Neutrophil (primary cell): ENCODE results near the gene ZNF792.
"Not testable (repeated sequence)": the region's sequence is repeated elsewhere in the genome, so short reads cannot be mapped to it uniquely, and the experiment has no call there.

Experiments
- H3K27ac ChIP-seq: fragments of 200-600 bp; sonication (generic); 2 replicates; pipeline ENCODE4 v1.5.1; 2016; ENCODE audit warnings: mild to moderate bottlenecking, moderate library complexity
- H3K27me3 ChIP-seq: fragments of 200-600 bp; sonication (generic); 2 replicates; pipeline ENCODE4 v1.6.0; 2016; ENCODE audit warnings: mild to moderate bottlenecking
- H3K36me3 ChIP-seq: fragments of 200-600 bp; sonication (generic); 2 replicates; pipeline ENCODE4 v1.5.1; 2017
- H3K4me1 ChIP-seq, 2 experiments: fragments of 200-600 bp in 1 of 2; sonication (generic) in 1 of 2; 1 replicate in 1 of 2; 2 replicates in 1 of 2; pipeline versions ENCODE4 v1.5.1 to v1.6.1; 2013 to 2016; ENCODE audit warnings: low read depth in 1 of 2, low read length in 1 of 2, mild to moderate bottlenecking in 1 of 2, moderate library complexity in 1 of 2; ENCODE audit not compliant: control insufficient read depth in 1 of 2, insufficient read depth in 1 of 2
- H3K4me3 ChIP-seq, 2 experiments: fragments of 200-600 bp in 1 of 2; sonication (generic) in 1 of 2; 1 replicate in 1 of 2; 2 replicates in 1 of 2; pipeline ENCODE4 v1.5.1; 2013 to 2016; ENCODE audit warnings: low read depth in 1 of 2, low read length in 1 of 2, mild to moderate bottlenecking in 1 of 2, moderate library complexity in 1 of 2
- H3K9me3 ChIP-seq: fragments of 200-600 bp; sonication (generic); 2 replicates; pipeline ENCODE4 v1.5.1; 2016
- CTCF ChIP-seq: fragments of 200-600 bp; sonication (generic); IDR thresholded peaks from 2 replicates; pipeline ENCODE4 v1.5.1; 2016; ENCODE audit warnings: antibody characterized with exemption

Gene ZNF792

GRCh38 chr19:35009424-35010415, 45.7 kb upstream of the ZNF792 start:
- TF ChIP-seq CTCF: no peak
- H3K27me3 ChIP-seq: no peaks in the 10 kb centered on the region
- peaks cover 81% of the 10 kb centered on the region for H3K36me3 ChIP-seq
- H3K4me3 ChIP-seq: no peak overlapping the region
- no peaks in the 10 kb centered on the region for H3K9me3 ChIP-seq
- H3K27ac ChIP-seq: peak overlapping the region; percentile 98
- H3K4me1 ChIP-seq: peaks cover 78 to 87% of the 10 kb centered on the region in 2 experiments

DNA sequence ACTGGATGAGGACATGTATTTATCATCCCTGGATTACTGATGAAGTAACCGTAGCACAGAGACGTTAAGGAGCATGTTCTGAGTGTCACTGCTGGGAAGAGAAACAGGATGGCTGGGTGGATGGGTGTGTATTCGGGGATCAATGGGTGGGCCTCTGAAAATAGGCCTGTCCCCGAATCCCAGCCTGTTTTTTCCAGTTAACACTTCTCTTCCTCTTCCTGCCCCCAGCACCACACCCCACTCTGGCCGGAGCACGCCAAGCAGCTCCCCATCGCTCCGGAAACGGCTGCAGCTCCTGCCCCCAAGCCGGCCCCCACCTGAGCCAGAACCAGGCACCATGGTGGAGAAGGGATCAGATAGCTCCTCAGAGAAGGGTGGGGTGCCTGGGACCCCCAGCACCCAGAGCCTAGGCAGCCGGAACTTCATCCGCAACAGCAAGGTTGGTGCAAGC, 44.9 kb upstream of the ZNF792 start:
- Histone ChIP-seq H3K27ac (peak overlapping the region; percentile 98), H3K36me3 (peaks cover 76% of the 10 kb centered on the region), H3K27me3 (no peaks in the 10 kb centered on the region), H3K4me3 (no peak overlapping the region), H3K4me1 (peaks cover 78 to 87% of the 10 kb centered on the region in 2 experiments), H3K9me3 (no peaks in the 10 kb centered on the region)
- no peak for TF ChIP-seq CTCF

- Histone ChIP-seq H3K27ac (peak overlapping the region; percentile 6), H3K36me3 (peaks cover 61% of the 10 kb centered on the region), H3K4me1 (peaks cover 78 to 87% of the 10 kb centered on the region in 2 experiments)
- H3K4me3 ChIP-seq, H3K27me3 ChIP-seq, H3K9me3 ChIP-seq: not testable (repeated sequence)
These were observed 43.4 kb upstream of the ZNF792 start for GRCh38 chr19:35007427-35007826.

DNA sequence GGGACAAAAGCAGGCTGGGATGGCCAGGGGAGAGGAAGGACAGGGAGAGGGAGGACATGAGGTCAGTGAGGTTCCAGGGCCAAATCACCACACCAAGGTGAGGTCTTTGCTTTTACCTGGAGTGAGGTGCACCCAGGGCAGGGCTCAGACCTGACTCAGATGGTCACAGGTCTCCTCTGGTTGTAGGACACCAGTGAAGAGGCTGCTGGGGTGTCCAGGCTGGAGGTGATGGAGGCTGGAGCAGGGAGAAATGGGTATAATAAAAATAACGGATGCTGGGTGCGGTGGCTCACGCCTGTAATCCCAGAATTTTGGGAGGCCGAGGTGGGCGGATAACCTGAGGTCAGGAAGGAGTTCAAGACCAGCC, 43.0 kb upstream of the ZNF792 start:
- TF ChIP-seq CTCF: no peak
- Histone ChIP-seq H3K27ac (peak overlapping the region; percentile 6), H3K36me3 (peaks cover 57% of the 10 kb centered on the region), H3K27me3 (no peaks in the 10 kb centered on the region), H3K9me3 (no peaks in the 10 kb centered on the region), H3K4me3 (no peak overlapping the region), H3K4me1 (peaks cover 78 to 87% of the 10 kb centered on the region in 2 experiments)

DNA sequence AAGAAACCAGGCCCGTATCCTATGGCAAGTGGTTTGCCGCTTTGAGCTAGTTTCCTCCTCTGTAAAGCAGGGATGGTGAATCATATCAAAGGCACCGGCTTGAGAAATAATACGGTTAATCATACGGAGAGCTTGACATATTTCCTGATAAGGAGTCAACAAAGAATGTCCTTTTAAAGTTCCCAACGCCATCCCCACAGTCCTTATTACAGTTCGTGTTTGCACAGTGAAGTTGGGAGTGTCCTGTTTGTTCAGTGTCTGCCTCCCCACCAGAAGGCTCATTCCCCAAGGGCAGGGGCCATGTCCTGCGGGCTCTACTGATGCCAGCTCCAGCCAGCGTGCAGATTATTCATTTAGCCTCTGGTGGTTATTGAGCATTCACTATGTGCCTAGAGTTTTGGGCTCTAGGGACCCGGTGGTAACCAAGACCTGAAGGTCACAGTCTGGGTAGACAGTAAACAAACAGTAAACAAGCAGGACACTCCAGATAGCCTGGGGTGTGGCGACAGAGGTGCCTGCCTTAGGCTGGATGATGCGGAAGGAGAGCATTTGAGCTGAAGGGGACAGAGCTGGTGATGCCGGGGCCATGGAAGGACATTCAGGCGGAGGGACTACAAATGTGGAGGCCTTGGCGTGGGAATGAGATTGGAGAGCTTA, 42.4 kb upstream of the ZNF792 start:
- H3K4me1 ChIP-seq: peaks cover 77 to 87% of the 10 kb centered on the region in 2 experiments
- H3K27me3 ChIP-seq: no peaks in the 10 kb centered on the region

GRCh38 chr19:35006007-35006341, 41.9 kb upstream of the ZNF792 start:
- H3K27me3 ChIP-seq, H3K9me3 ChIP-seq, H3K4me3 ChIP-seq: not testable (repeated sequence)
- H3K36me3 ChIP-seq: peaks cover 48% of the 10 kb centered on the region
- peak overlapping the region; percentile 99 for H3K27ac ChIP-seq
- H3K4me1 ChIP-seq: peaks cover 72 to 87% of the 10 kb centered on the region in 2 experiments

More for the DNA sequence above, 42.4 kb upstream of the ZNF792 start:
- Histone ChIP-seq H3K36me3 (peaks cover 52% of the 10 kb centered on the region), H3K9me3 (no peaks in the 10 kb centered on the region), H3K4me3 (no peak overlapping the region), H3K27ac (peak overlapping the region; percentile 6)
- TF ChIP-seq CTCF: no peak
